ENCODE measurements around the gene TSEN15.

Gene TSEN15

GRCh38 chr1:184051485-184052193 lies at the start of gene TSEN15:
Gene TSEN15, plus strand, starts transcription at chr1:184051730. Its CDS starts 26 bp downstream, at chr1:184051756.
- peak; percentile 71 for DNase-seq

- no peak for DNase-seq
Observed at GRCh38 chr1:184002071-184002470, 49.5 kb upstream of the TSEN15 start.

- no peak for DNase-seq
Observed at GRCh38 chr1:184004935-184005334, 46.6 kb upstream of the TSEN15 start.

- DNase-seq: no peak
Observed at GRCh38 chr1:184005506-184005905, 46.0 kb upstream of the TSEN15 start.

- no peak for DNase-seq
Observed at GRCh38 chr1:184010788-184011187, 40.7 kb upstream of the TSEN15 start.

GRCh38 chr1:184012187-184012586 lies 39.3 kb upstream of the TSEN15 start:
- DNase-seq: no peak

- DNase-seq: no peak
Observed at GRCh38 chr1:184014271-184014670, 37.3 kb upstream of the TSEN15 start.

- no peak for DNase-seq
Observed at GRCh38 chr1:184016169-184016568, 35.4 kb upstream of the TSEN15 start.

- DNase-seq: no peak
Observed at GRCh38 chr1:184017306-184017705, 34.2 kb upstream of the TSEN15 start.

- DNase-seq: no peak
Observed at GRCh38 chr1:184018622-184019021, 32.9 kb upstream of the TSEN15 start.

GRCh38 chr1:184019069-184019468 lies 32.5 kb upstream of the TSEN15 start:
- no peak for DNase-seq

GRCh38 chr1:184019506-184019905 lies 32.0 kb upstream of the TSEN15 start:
- DNase-seq: no peak

- no peak for DNase-seq
Observed at GRCh38 chr1:184020328-184020727, 31.2 kb upstream of the TSEN15 start.

GRCh38 chr1:184020855-184021254 lies 30.7 kb upstream of the TSEN15 start:
- no peak for DNase-seq

GRCh38 chr1:184021728-184022127 lies 29.8 kb upstream of the TSEN15 start:
- no peak for DNase-seq

GRCh38 chr1:184022668-184023067 lies 28.9 kb upstream of the TSEN15 start:
- DNase-seq: no peak

- no peak for DNase-seq
Observed at GRCh38 chr1:184023171-184023570, 28.4 kb upstream of the TSEN15 start.

- DNase-seq: no peak
Observed at GRCh38 chr1:184025242-184025675, 26.3 kb upstream of the TSEN15 start.

GRCh38 chr1:184027826-184028695 lies 23.5 kb upstream of the TSEN15 start:
- no peak for DNase-seq

GRCh38 chr1:184028854-184029623 lies 22.5 kb upstream of the TSEN15 start:
- no peak for DNase-seq

- DNase-seq: no peak
Observed at GRCh38 chr1:184030433-184031091, 21.0 kb upstream of the TSEN15 start.

- no peak for DNase-seq
Observed at GRCh38 chr1:184031092-184031408, 20.5 kb upstream of the TSEN15 start.

Measured in activated T-cell treated with anti-CD3 and anti-CD28 coated beads for 4 hours (primary cell).